ENCODE results near the gene GDF3. TPM values are rescaled to one million over a fixed set of nuclear protein-coding genes. Genes with fewer than 3 reads are reported as not detected.

The GDF3 gene
- total and polyA plus RNA-seq, 2 donors (not counting 1 experiment from before 2014, with no cell fraction given) = not detected

DNA sequence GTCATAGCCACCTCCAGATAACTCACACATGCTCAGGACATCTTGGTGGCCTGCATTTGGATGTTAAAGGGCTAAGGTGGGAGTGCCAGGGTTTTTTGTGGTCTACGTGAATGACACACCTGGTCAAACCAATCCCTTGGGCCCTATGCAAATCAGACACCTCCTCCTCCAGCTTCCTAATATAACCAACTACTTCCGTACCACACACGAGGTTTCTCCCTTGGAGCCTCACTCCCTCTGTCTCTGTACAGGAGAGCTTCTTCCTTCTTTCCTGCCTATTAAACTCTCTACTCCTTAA lies 49.4 kb downstream of the GDF3 start:
- no peak for ATAC-seq (ENCODE audit: low read depth)
- H3K27ac Mint-ChIP-seq = no peak overlapping the region
- H3K4me3 Mint-ChIP-seq = no peak overlapping the region
- H3K4me1 ChIP-seq (ENCODE audit: control insufficient read depth in 2 of 2, insufficient read depth in 2 of 2, low read length in 2 of 2) = peaks cover 9 to 10% of the 10 kb centered on the region in 2 donors
- H3K9me3 Mint-ChIP-seq (ENCODE audit: insufficient read depth) = no peaks in the 10 kb centered on the region
- H3K4me3 ChIP-seq (ENCODE audit: control extremely low read depth in 1 of 5, extremely low read depth in 1 of 5, insufficient read depth in 1 of 5, low read depth in 2 of 5, low read length in 4 of 5) = no peak overlapping the region
- no peak overlapping the region for H3K4me2 ChIP-seq (replicated peaks; ENCODE audit: low read depth, low read length, poor library complexity, severe bottlenecking)
- H3K9me3 ChIP-seq (ENCODE audit: control extremely low read depth in 1 of 3, control insufficient read depth in 2 of 3, insufficient read depth in 1 of 3, low read length in 2 of 3) = no peaks in the 10 kb centered on the region
- no peak overlapping the region for H3K9ac ChIP-seq (ENCODE audit: low read length)
- peaks cover 5% of the 10 kb centered on the region for H3K27me3 Mint-ChIP-seq
- no peaks in the 10 kb centered on the region for H3K79me2 ChIP-seq (ENCODE audit: control insufficient read depth, insufficient read depth, low read length)
- ChIA-PET CTCF (interaction anchor here (0.9 to 1.8 kb wide), 3 partner anchors 8 to 164 kb away, joined by 3 to 4 read pairs (median 4); no protein-coding TSS in a partner anchor), POLR2A (no interaction called here)
- TF ChIP-seq EZH2 (IDR thresholded peaks at IDR 0.05; ENCODE audit: borderline replicate concordance, insufficient read depth, low read depth, low read length, poor library complexity, severe bottlenecking) = no peak
- TF ChIP-seq, protein P1, sequence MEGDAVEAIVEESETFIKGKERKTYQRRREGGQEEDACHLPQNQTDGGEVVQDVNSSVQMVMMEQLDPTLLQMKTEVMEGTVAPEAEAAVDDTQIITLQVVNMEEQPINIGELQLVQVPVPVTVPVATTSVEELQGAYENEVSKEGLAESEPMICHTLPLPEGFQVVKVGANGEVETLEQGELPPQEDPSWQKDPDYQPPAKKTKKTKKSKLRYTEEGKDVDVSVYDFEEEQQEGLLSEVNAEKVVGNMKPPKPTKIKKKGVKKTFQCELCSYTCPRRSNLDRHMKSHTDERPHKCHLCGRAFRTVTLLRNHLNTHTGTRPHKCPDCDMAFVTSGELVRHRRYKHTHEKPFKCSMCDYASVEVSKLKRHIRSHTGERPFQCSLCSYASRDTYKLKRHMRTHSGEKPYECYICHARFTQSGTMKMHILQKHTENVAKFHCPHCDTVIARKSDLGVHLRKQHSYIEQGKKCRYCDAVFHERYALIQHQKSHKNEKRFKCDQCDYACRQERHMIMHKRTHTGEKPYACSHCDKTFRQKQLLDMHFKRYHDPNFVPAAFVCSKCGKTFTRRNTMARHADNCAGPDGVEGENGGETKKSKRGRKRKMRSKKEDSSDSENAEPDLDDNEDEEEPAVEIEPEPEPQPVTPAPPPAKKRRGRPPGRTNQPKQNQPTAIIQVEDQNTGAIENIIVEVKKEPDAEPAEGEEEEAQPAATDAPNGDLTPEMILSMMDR (IDR thresholded peaks at IDR 0.05) = no peak
- WGBS (ENCODE audit: insufficient coverage) = 28% methylated on average over 3 of the region's 3 CpGs
- intact Hi-C loops (cut with micrococcal nuclease) = no loop called here
- H3K4me1 Mint-ChIP-seq = peaks cover 11% of the 10 kb centered on the region
- no peak for DNase-seq
- H4K20me1 ChIP-seq (ENCODE audit: control insufficient read depth, insufficient read depth, low read length, poor library complexity, severe bottlenecking) = no peaks in the 10 kb centered on the region
- no peak overlapping the region for H3K27ac ChIP-seq (ENCODE audit: low read length in 2 of 2)
- no peak overlapping the region for H2AFZ ChIP-seq (ENCODE audit: insufficient read depth, low read depth, low read length, poor library complexity, severe bottlenecking)
- H3K27me3 ChIP-seq (replicated peaks in 1 of 4; ENCODE audit: control extremely low read depth in 1 of 4, control insufficient read depth in 3 of 4, insufficient read depth in 4 of 4, low read length in 3 of 4) = peaks cover 0 to 4% (median 0%) of the 10 kb centered on the region in 4 experiments
- H3K36me3 ChIP-seq (replicated peaks in 1 of 2; ENCODE audit: control extremely low read depth in 1 of 2, control insufficient read depth in 1 of 2, extremely low read depth in 1 of 2, insufficient read depth in 2 of 2, low read length in 1 of 2) = no peaks in the 10 kb centered on the region

DNA sequence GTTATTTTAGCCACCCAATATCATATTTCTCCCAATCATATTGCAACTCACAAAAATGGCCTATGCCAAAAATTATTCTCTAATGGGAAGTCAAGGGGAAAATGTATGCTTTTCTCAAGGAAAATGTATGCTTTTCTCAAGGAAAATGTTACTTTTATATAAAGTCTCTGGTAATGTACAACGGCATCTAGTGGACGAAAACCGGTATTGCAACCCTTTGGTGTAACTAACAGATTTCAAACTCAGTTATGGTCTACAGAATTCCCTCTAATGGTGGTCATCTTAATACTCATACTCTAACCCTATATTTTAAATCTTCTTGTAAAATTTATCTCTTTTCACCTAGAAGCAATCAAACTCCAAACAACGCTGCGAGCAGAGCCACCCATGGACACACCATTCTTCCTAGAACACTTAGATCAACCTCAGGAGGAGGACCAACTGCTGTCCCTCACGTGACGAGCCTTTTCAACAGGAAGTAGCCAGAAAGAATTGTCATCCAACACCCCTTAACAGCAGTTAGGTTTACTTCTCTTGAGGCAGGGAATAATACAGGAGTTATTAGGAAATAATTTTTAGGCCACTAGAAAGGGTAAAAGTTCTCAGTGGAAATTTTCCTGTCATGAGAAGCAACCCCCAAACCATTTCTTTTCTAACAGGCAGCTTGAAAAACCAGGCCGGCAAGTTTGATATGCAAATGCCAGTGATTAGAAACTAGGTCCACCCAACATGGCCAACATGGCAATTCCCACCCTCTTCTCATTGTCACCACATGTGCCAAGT lies 50.0 kb downstream of the GDF3 start:
- no peak overlapping the region for H3K9ac ChIP-seq (ENCODE audit: low read length)
- CTCF ChIA-PET = interaction anchor here (0.9 to 1.8 kb wide), 3 partner anchors 12 to 164 kb away, joined by 3 to 4 read pairs (median 3); no protein-coding TSS in a partner anchor
- WGBS (ENCODE audit: insufficient coverage) = 58% methylated on average over 3 of the region's 8 CpGs
- H3K4me1 ChIP-seq (ENCODE audit: control insufficient read depth in 2 of 2, insufficient read depth in 2 of 2, low read length in 2 of 2) = peaks cover 9 to 10% of the 10 kb centered on the region in 2 donors
- intact Hi-C loops (cut with micrococcal nuclease) = no loop called here
- POLR2A ChIA-PET = no interaction called here
- no peak overlapping the region for H3K27ac ChIP-seq (ENCODE audit: low read length in 2 of 2)
- Mint-ChIP-seq H3K27me3 (peaks cover 10% of the 10 kb centered on the region), H3K4me3 (no peak overlapping the region), H3K27ac (no peak overlapping the region), H3K9me3 (ENCODE audit: insufficient read depth) (no peaks in the 10 kb centered on the region), H3K4me1 (peaks cover 13% of the 10 kb centered on the region)
- ATAC-seq (ENCODE audit: low read depth) = no peak
- DNase-seq = peak; percentile 51
- no peaks in the 10 kb centered on the region for H3K79me2 ChIP-seq (ENCODE audit: control insufficient read depth, insufficient read depth, low read length)
- H3K9me3 ChIP-seq (ENCODE audit: control extremely low read depth in 1 of 3, control insufficient read depth in 2 of 3, insufficient read depth in 1 of 3, low read length in 2 of 3) = no peaks in the 10 kb centered on the region
- no peaks in the 10 kb centered on the region for H4K20me1 ChIP-seq (ENCODE audit: control insufficient read depth, insufficient read depth, low read length, poor library complexity, severe bottlenecking)
- H3K4me3 ChIP-seq (ENCODE audit: control extremely low read depth in 1 of 5, extremely low read depth in 1 of 5, insufficient read depth in 1 of 5, low read depth in 2 of 5, low read length in 4 of 5) = no peak overlapping the region
- no peak overlapping the region for H3K4me2 ChIP-seq (replicated peaks; ENCODE audit: low read depth, low read length, poor library complexity, severe bottlenecking)
- peaks cover 0 to 4% (median 0%) of the 10 kb centered on the region in 4 experiments for H3K27me3 ChIP-seq (replicated peaks in 1 of 4; ENCODE audit: control extremely low read depth in 1 of 4, control insufficient read depth in 3 of 4, insufficient read depth in 4 of 4, low read length in 3 of 4)
- no peak overlapping the region for H2AFZ ChIP-seq (ENCODE audit: insufficient read depth, low read depth, low read length, poor library complexity, severe bottlenecking)
- no peak for TF ChIP-seq EZH2 (IDR thresholded peaks at IDR 0.05; ENCODE audit: borderline replicate concordance, insufficient read depth, low read depth, low read length, poor library complexity, severe bottlenecking)
- TF ChIP-seq, protein P1 (IDR thresholded peaks at IDR 0.05) = peak; percentile 94
- H3K36me3 ChIP-seq (replicated peaks in 1 of 2; ENCODE audit: control extremely low read depth in 1 of 2, control insufficient read depth in 1 of 2, extremely low read depth in 1 of 2, insufficient read depth in 2 of 2, low read length in 1 of 2) = no peaks in the 10 kb centered on the region
